PC-9 (cell line): ENCODE results near the gene REEP5. TPM values are rescaled to one million over a fixed set of nuclear protein-coding genes. Genes with fewer than 3 reads are reported as not detected.
A peak's percentile ranks its signal among the peaks of the same experiment; 100 is the strongest.

Source experiments
- BruUV-seq: library from RNA; stranded (reverse); fragments of 400-500 nt; replicated peaks from 2 replicates; lab custom pipeline; 2021; lab: Mats Ljungman, UMichigan
- CTCF ChIA-PET: fragments of 300-600 bp; sonication (Branson Sonifier 250); formaldehyde crosslinking; loops from one replicate; lab custom pipeline; 2022; ENCODE audit warnings: antibody characterized with exemption; lab: Charles Lee
- POLR2A ChIA-PET: fragments of 300-600 bp; sonication (Branson Sonifier 250); formaldehyde crosslinking; loops from one replicate; lab custom pipeline; 2022; ENCODE audit warnings: antibody characterized with exemption; ENCODE audit not compliant: unreplicated experiment; lab: Charles Lee
- DNase-seq, 2 experiments: peaks; one replicate each; pipeline versions ENCODE4 v3.0.0 to v3.0.0-alpha.2; 2015 to 2022; ENCODE audit warnings: mixed read lengths in 1 of 2
- H2AFZ ChIP-seq: fragments of 200-600 bp; sonication (generic); 2 replicates; pipeline ENCODE4 v1.8.1; 2017; ENCODE audit warnings: antibody characterized with exemption
- H3F3A ChIP-seq: fragments of 200-600 bp; sonication (generic); 2 replicates; pipeline ENCODE4 v1.8.1; 2017; ENCODE audit warnings: antibody characterized with exemption, mild to moderate bottlenecking, low read depth; ENCODE audit not compliant: insufficient read depth
- H3K27ac ChIP-seq: fragments of 200-600 bp; sonication (generic); 2 replicates; pipeline ENCODE4 v1.6.1; 2016; ENCODE audit warnings: mixed run types
- H3K27me3 ChIP-seq: fragments of 200-600 bp; sonication (generic); 2 replicates; pipeline ENCODE4 v1.6.1; 2016; ENCODE audit warnings: low read depth, mixed run types; ENCODE audit not compliant: insufficient read depth
- H3K36me3 ChIP-seq: fragments of 200-600 bp; sonication (generic); 2 replicates; pipeline ENCODE4 v1.6.1; 2016; ENCODE audit warnings: low read depth, mixed run types
- H3K4me1 ChIP-seq: fragments of 200-600 bp; sonication (generic); replicated peaks from 2 replicates; pipeline ENCODE4 v1.6.1; 2016; ENCODE audit warnings: mixed run types; ENCODE audit not compliant: insufficient read depth
- H3K4me2 ChIP-seq: fragments of 200-600 bp; sonication (generic); 2 replicates; pipeline ENCODE4 v1.6.1; 2017; ENCODE audit warnings: mixed run types
- H3K4me3 ChIP-seq: fragments of 200-600 bp; sonication (generic); 2 replicates; pipeline ENCODE4 v1.6.1; 2016; ENCODE audit warnings: mixed run types
- H3K79me2 ChIP-seq: fragments of 200-600 bp; sonication (generic); 2 replicates; pipeline ENCODE4 v1.6.1; 2017; ENCODE audit warnings: low read depth, mixed run types
- H3K9me2 ChIP-seq: fragments of 200-600 bp; sonication (generic); 2 replicates; pipeline ENCODE4 v1.8.1; 2017; ENCODE audit warnings: mild to moderate bottlenecking; ENCODE audit not compliant: insufficient read depth
- H3K9me3 ChIP-seq: fragments of 200-600 bp; sonication (generic); 2 replicates; pipeline ENCODE4 v1.8.1; 2016; ENCODE audit warnings: low read depth; ENCODE audit not compliant: insufficient read depth
- H4K20me1 ChIP-seq: fragments of 200-600 bp; sonication (generic); 2 replicates; pipeline ENCODE4 v1.8.1; 2017; ENCODE audit not compliant: insufficient read depth
- EZH2 ChIP-seq: fragments of 200-600 bp; sonication (generic); IDR thresholded peaks from 2 replicates; pipeline ENCODE4 v1.8.0; 2017; ENCODE audit warnings: antibody characterized with exemption, low read depth
- intact Hi-C: fragments of 100-400 bp; cut with micrococcal nuclease; formaldehyde crosslinking; loops from one replicate; pipeline ENCODE4 v1.10.0; 2022; ENCODE audit not compliant: unreplicated experiment
- total RNA-seq: library from RNA; stranded (reverse); gene quantifications from 2 replicates; pipeline ENCODE4 v1.2.3, GENCODE V29; 2021
- TF ChIP-seq, protein P1 (sequence below): fragments of 200-600 bp; sonication (generic); conservative IDR thresholded peaks from 2 replicates; pipeline ENCODE4 v1.6.1; 2017; ENCODE audit warnings: mixed run types, antibody characterized with exemption, mild to moderate bottlenecking, moderate library complexity

REEP5 gene
- total RNA-seq, 1 experiment from 2014 or later, result 45.2 TPM

DNA sequence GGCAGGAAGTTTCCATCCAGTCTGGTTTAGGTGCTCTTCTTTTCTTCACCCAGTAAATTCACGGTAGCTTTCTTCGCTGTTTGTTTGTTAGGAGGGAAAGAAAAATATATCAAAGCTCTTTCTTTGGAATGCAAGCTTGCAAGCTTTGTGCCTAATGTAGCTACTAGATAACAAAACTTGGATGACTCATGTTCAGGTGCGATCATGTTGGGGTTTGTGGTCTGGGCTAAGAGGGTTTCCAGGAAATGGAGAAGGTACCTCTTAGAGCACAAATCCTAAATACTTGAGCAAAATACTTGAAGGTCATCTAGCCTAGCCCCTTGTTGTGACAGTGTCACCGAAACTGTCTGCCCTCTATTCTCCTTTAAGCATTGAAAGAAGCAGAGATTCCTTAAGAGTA, 43.3 kb downstream of the REEP5 start:
- POLR2A ChIA-PET, result interaction anchor here (0.6 to 0.9 kb wide), 5 partner anchors 37 to 168 kb away, joined by 3 to 11 read pairs (median 5); no protein-coding TSS in a partner anchor
- Histone ChIP-seq H3K4me1 (peaks cover 26% of the 10 kb centered on the region), H3K4me2 (peak overlapping the region; percentile 54), H3K9me3 (no peaks in the 10 kb centered on the region), H3K27ac (peak overlapping the region; percentile 48), H4K20me1 (0 out of 2 replicates have a peak, but pooled peaks cover 5% of the 10 kb centered on the region), H2AFZ (no peak overlapping the region), H3K27me3 (no peaks in the 10 kb centered on the region), H3K79me2 (peaks cover 5% of the 10 kb centered on the region; the same call in 1 of the 2 replicates), H3F3A (peaks cover 21% of the 10 kb centered on the region; the same call in 1 of the 2 replicates), H3K36me3 (0 out of 2 replicates have a peak, but pooled peaks cover 8% of the 10 kb centered on the region), H3K4me3 (no peak overlapping the region; the same call in 1 of the 2 replicates), H3K9me2 (no peaks in the 10 kb centered on the region)
- intact Hi-C loops, result loop anchor here (5.0 kb wide), 3 partner anchors 79 to 651 kb away; partner anchors contain the start of gene DCP2
- no TSS peak for BruUV-seq
- CTCF ChIA-PET, result no interaction called here
- TF ChIP-seq, protein P1, sequence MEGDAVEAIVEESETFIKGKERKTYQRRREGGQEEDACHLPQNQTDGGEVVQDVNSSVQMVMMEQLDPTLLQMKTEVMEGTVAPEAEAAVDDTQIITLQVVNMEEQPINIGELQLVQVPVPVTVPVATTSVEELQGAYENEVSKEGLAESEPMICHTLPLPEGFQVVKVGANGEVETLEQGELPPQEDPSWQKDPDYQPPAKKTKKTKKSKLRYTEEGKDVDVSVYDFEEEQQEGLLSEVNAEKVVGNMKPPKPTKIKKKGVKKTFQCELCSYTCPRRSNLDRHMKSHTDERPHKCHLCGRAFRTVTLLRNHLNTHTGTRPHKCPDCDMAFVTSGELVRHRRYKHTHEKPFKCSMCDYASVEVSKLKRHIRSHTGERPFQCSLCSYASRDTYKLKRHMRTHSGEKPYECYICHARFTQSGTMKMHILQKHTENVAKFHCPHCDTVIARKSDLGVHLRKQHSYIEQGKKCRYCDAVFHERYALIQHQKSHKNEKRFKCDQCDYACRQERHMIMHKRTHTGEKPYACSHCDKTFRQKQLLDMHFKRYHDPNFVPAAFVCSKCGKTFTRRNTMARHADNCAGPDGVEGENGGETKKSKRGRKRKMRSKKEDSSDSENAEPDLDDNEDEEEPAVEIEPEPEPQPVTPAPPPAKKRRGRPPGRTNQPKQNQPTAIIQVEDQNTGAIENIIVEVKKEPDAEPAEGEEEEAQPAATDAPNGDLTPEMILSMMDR, result no peak
- no peak for TF ChIP-seq EZH2
- DNase-seq, result peak; percentile 43 to 90

DNA sequence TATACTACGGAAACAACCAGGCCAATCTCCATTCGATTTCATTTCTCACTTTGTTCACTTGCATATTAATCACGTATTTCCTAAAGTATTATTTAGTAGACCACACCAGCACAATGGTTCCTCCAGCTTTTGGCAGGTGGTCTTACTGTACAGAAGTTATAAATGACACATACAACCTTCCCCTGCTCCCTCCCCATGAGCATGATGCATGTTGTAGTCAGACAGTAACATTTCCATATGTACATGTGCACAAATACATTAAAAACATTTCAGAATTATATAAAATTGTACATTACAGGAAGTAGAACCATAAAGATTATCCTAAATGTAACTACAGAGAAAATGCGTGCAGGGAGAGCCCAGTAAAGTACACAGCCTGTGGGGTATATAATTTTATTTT, 43.9 kb downstream of the REEP5 start:
- Histone ChIP-seq H3K4me3 (no peak overlapping the region; the same call in 1 of the 2 replicates), H3K4me2 (peak overlapping the region; percentile 54), H3K36me3 (0 out of 2 replicates have a peak, but pooled peaks cover 8% of the 10 kb centered on the region), H3K9me2 (no peaks in the 10 kb centered on the region), H4K20me1 (0 out of 2 replicates have a peak, but pooled peaks cover 5% of the 10 kb centered on the region), H3K4me1 (peaks cover 26% of the 10 kb centered on the region), H3K79me2 (peaks cover 5% of the 10 kb centered on the region; the same call in 1 of the 2 replicates), H3K9me3 (no peaks in the 10 kb centered on the region), H3K27ac (peak overlapping the region; percentile 48), H3K27me3 (no peaks in the 10 kb centered on the region), H2AFZ (no peak overlapping the region), H3F3A (peaks cover 21% of the 10 kb centered on the region; the same call in 1 of the 2 replicates)
- ChIA-PET POLR2A (interaction anchor here (0.6 to 0.9 kb wide), 3 partner anchors 98 to 169 kb away, joined by 3 to 11 read pairs (median 10); no protein-coding TSS in a partner anchor), CTCF (no interaction called here)
- TF ChIP-seq, protein P1, result no peak
- TF ChIP-seq EZH2, result no peak
- DNase-seq, result no peak
- BruUV-seq, result TSS peak; percentile 37
- intact Hi-C loops, result loop anchor here (5.0 kb wide), 3 partner anchors 79 to 651 kb away; partner anchors contain the start of gene DCP2

DNA sequence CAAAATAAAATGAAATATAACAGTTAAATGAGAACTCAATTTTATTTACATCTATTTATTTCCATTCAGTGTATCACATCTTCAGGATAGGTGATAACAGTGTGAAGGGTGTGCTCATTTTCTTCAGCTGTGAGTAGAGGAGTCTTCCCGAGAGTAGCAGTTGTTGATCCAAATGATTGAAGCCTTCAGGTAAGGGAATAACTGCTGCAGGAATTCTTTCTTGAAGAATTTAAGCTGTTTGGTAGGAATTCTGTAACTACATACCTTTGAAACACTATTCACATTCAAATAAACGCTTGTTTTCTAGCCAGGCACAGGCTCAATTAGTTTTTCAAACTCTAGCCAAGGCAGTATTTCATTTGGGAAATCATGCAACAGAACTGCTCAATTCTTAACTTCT, 45.7 kb downstream of the REEP5 start:
- Histone ChIP-seq H3F3A (peaks cover 21% of the 10 kb centered on the region; the same call in 1 of the 2 replicates), H3K9me3 (no peaks in the 10 kb centered on the region), H3K4me3 (no peak overlapping the region), H3K36me3 (0 out of 2 replicates have a peak, but pooled peaks cover 8% of the 10 kb centered on the region), H2AFZ (no peak overlapping the region), H3K27me3 (no peaks in the 10 kb centered on the region), H3K27ac (no peak overlapping the region), H3K4me2 (no peak overlapping the region), H4K20me1 (0 out of 2 replicates have a peak, but pooled peaks cover 5% of the 10 kb centered on the region), H3K9me2 (no peaks in the 10 kb centered on the region), H3K4me1 (peaks cover 26% of the 10 kb centered on the region), H3K79me2 (peaks cover 5% of the 10 kb centered on the region; the same call in 1 of the 2 replicates)
- ChIA-PET CTCF (no interaction called here), POLR2A (no interaction called here)
- DNase-seq, result no peak
- TF ChIP-seq, protein P1, result no peak
- TF ChIP-seq EZH2, result no peak
- no TSS peak for BruUV-seq
- intact Hi-C loops, result loop anchor here (5.0 kb wide), 3 partner anchors 81 to 649 kb away; partner anchors contain the start of gene DCP2
